MM.1S (cell line): ENCODE data around the gene CCL18.
A peak's percentile ranks its signal among the peaks of the same experiment; 100 is the strongest.
"Not testable (repeated sequence)": the region's sequence is repeated elsewhere in the genome, so short reads cannot be mapped to it uniquely, and the experiment has no call there.

ENCODE experiments used
- DNase-seq: peaks from one replicate; pipeline ENCODE4 v3.0.0-alpha.2; 2015
- H2AFZ ChIP-seq: fragments of 300-600 bp; sonication (generic); 2 replicates; pipeline ENCODE4 v1.6.0; 2016; ENCODE audit warnings: antibody characterized with exemption, low read length
- H3F3A ChIP-seq: fragments of 300-600 bp; sonication (generic); 2 replicates; pipeline ENCODE4 v1.6.1; 2016; ENCODE audit warnings: mild to moderate bottlenecking, antibody characterized with exemption, low read length, moderate library complexity, mixed read lengths; ENCODE audit not compliant: insufficient read depth
- H3K27ac ChIP-seq: fragments of 300-600 bp; sonication (generic); 2 replicates; pipeline ENCODE4 v1.5.1; 2016; ENCODE audit warnings: mild to moderate bottlenecking, low read length
- H3K27me3 ChIP-seq: fragments of 300-600 bp; sonication (generic); replicated peaks from 2 replicates; pipeline ENCODE4 v1.6.0; 2016; ENCODE audit warnings: low read length; ENCODE audit not compliant: insufficient read depth
- H3K36me3 ChIP-seq: fragments of 300-600 bp; sonication (generic); replicated peaks from 2 replicates; pipeline ENCODE4 v1.6.1; 2016; ENCODE audit warnings: mild to moderate bottlenecking, low read length, mixed read lengths; ENCODE audit not compliant: insufficient read depth
- H3K4me1 ChIP-seq: fragments of 300-600 bp; sonication (generic); 2 replicates; pipeline ENCODE4 v1.6.1; 2016; ENCODE audit warnings: low read length, mixed read lengths
- H3K4me2 ChIP-seq: fragments of 300-600 bp; sonication (generic); 2 replicates; pipeline ENCODE4 v1.6.0; 2016; ENCODE audit warnings: low read depth, low read length
- H3K4me3 ChIP-seq: fragments of 300-600 bp; sonication (generic); 2 replicates; pipeline ENCODE4 v1.5.1; 2016; ENCODE audit warnings: low read length, mixed read lengths
- H3K79me2 ChIP-seq: fragments of 300-600 bp; sonication (generic); 2 replicates; pipeline ENCODE4 v1.6.1; 2016; ENCODE audit warnings: mixed run types, low read length, mixed read lengths
- H3K9ac ChIP-seq: fragments of 300-600 bp; sonication (generic); 2 replicates; pipeline ENCODE4 v1.6.1; 2016; ENCODE audit warnings: low read length, mixed read lengths
- H3K9me2 ChIP-seq: fragments of 300-600 bp; sonication (generic); replicated peaks from 2 replicates; pipeline ENCODE4 v1.6.1; 2016; ENCODE audit warnings: mild to moderate bottlenecking, low read length, mixed read lengths; ENCODE audit not compliant: insufficient read depth
- H3K9me3 ChIP-seq: fragments of 300-600 bp; sonication (generic); replicated peaks from 2 replicates; pipeline ENCODE4 v1.6.1; 2016; ENCODE audit warnings: mild to moderate bottlenecking, low read length, mixed read lengths; ENCODE audit not compliant: insufficient read depth
- H4K20me1 ChIP-seq: fragments of 300-600 bp; sonication (generic); 2 replicates; pipeline ENCODE4 v1.6.1; 2016; ENCODE audit warnings: mild to moderate bottlenecking, low read length, moderate library complexity, mixed read lengths; ENCODE audit not compliant: insufficient read depth
- EZH2 ChIP-seq: fragments of 300-600 bp; sonication (generic); optimal IDR thresholded peaks from 2 replicates; pipeline ENCODE3; 2017; ENCODE audit warnings: low read depth, mild to moderate bottlenecking, antibody characterized with exemption, low read length, mixed read lengths
- EZH2phosphoT487 ChIP-seq: fragments of 300-600 bp; sonication (generic); IDR thresholded peaks from 2 replicates; pipeline ENCODE4 v1.6.1; 2018; ENCODE audit warnings: antibody characterized with exemption, low read length
- TF ChIP-seq, protein P1 (sequence below): fragments of 300-600 bp; sonication (generic); IDR thresholded peaks from 2 replicates; pipeline ENCODE4 v1.5.1; 2016; ENCODE audit warnings: antibody characterized with exemption, low read length, mixed read lengths

The CCL18 gene

DNA sequence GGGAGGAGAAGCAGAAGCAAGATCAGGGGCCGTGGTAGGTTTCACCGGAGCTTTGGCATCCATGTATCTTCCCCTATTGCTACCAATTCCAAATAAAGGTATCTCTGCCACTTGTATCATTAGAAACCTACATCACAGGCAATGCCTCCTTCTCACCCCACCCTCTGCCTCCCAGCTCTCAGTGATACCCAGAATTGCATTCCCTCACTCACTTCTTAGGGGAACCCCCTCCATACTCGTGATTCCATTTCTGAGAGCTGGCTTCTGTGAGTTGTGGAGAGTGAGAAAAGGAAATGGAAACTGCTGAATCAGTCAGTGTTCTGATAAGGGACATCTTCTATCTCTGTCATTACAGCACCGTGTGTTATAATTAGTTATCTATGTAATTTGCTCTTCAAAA, 28.2 kb downstream of the CCL18 start:
- peak overlapping the region; percentile 73 for H3K4me2 ChIP-seq
- H3K27ac ChIP-seq: peak overlapping the region; percentile 99
- DNase-seq: peak; percentile 94
- no peaks in the 10 kb centered on the region for H3K27me3 ChIP-seq
- peaks cover 62% of the 10 kb centered on the region for H3K4me1 ChIP-seq
- H4K20me1 ChIP-seq: no peaks in the 10 kb centered on the region
- no peaks in the 10 kb centered on the region for H3K79me2 ChIP-seq
- H3K36me3 ChIP-seq: no peaks in the 10 kb centered on the region
- H3F3A ChIP-seq: peaks cover 64% of the 10 kb centered on the region
- peak overlapping the region; percentile 79 for H3K9ac ChIP-seq
- H3K4me3 ChIP-seq: no peak overlapping the region; the same call in 1 of the 2 replicates
- no peaks in the 10 kb centered on the region for H3K9me3 ChIP-seq
- no peaks in the 10 kb centered on the region for H3K9me2 ChIP-seq
- no peak for TF ChIP-seq EZH2
- no peak for TF ChIP-seq EZH2phosphoT487
- TF ChIP-seq, protein P1, sequence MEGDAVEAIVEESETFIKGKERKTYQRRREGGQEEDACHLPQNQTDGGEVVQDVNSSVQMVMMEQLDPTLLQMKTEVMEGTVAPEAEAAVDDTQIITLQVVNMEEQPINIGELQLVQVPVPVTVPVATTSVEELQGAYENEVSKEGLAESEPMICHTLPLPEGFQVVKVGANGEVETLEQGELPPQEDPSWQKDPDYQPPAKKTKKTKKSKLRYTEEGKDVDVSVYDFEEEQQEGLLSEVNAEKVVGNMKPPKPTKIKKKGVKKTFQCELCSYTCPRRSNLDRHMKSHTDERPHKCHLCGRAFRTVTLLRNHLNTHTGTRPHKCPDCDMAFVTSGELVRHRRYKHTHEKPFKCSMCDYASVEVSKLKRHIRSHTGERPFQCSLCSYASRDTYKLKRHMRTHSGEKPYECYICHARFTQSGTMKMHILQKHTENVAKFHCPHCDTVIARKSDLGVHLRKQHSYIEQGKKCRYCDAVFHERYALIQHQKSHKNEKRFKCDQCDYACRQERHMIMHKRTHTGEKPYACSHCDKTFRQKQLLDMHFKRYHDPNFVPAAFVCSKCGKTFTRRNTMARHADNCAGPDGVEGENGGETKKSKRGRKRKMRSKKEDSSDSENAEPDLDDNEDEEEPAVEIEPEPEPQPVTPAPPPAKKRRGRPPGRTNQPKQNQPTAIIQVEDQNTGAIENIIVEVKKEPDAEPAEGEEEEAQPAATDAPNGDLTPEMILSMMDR: no peak
- H2AFZ ChIP-seq: no peak overlapping the region

DNA sequence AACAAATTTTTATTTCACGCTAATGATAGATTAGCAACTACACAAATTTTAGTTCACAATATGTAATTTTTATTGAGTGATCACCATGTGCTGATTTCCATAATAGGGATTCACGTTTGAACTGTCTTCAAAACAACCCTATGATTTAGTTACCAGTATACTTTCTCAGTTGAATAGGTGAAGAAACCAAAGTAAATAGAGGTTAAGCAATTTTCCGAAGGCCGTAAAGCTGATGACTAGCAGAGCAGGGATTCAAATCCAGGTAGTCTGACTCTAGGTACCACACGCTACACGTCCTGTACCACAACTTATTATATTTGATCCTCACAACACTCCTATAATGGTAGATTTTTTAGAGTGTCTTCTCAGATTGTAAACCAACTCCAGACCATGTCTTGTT, 28.6 kb downstream of the CCL18 start:
- H2AFZ ChIP-seq, H4K20me1 ChIP-seq, DNase-seq, H3K9me2 ChIP-seq, H3K4me3 ChIP-seq, H3K27me3 ChIP-seq, H3K79me2 ChIP-seq, H3K9me3 ChIP-seq, H3K36me3 ChIP-seq: not testable (repeated sequence)
- peak overlapping the region; percentile 44; the same call in 1 of the 2 replicates for H3K4me2 ChIP-seq
- H3K27ac ChIP-seq: peak overlapping the region; percentile 99
- peak overlapping the region; percentile 67 for H3K9ac ChIP-seq
- peaks cover 64% of the 10 kb centered on the region for H3K4me1 ChIP-seq
- H3F3A ChIP-seq: peaks cover 63% of the 10 kb centered on the region

DNA sequence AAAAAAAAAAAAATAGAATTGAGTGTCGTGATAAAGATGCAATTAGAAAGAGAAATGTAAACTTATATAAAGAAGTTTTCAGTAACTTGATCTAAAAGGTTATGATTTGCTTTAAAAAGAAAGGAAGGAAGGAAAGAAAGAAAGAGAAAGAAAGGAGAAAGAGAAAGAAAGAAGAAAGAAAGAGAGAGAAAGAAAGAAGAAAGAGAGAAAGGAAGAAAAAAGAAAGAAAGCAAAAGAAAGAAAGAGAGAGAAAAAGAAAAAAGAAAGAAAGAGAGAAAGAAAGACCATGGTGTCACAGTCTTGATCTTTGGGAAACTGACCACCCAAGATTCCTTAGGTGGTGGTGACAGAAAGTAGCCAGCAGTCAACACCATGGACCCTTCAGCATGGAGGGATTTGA, 30.2 kb downstream of the CCL18 start:
- no peaks in the 10 kb centered on the region for H3K36me3 ChIP-seq
- TF ChIP-seq, protein P1: no peak
- no peak for TF ChIP-seq EZH2
- TF ChIP-seq EZH2phosphoT487: no peak
- H3F3A ChIP-seq: peaks cover 49% of the 10 kb centered on the region
- no peaks in the 10 kb centered on the region for H3K9me2 ChIP-seq
- H2AFZ ChIP-seq: no peak overlapping the region
- no peak overlapping the region; the same call in 1 of the 2 replicates for H3K27ac ChIP-seq
- peaks cover 77% of the 10 kb centered on the region for H3K4me1 ChIP-seq
- no peak for DNase-seq
- no peak overlapping the region for H3K4me3 ChIP-seq
- no peaks in the 10 kb centered on the region for H3K27me3 ChIP-seq
- no peaks in the 10 kb centered on the region for H3K9me3 ChIP-seq
- no peaks in the 10 kb centered on the region for H4K20me1 ChIP-seq
- no peaks in the 10 kb centered on the region for H3K79me2 ChIP-seq
- no peak overlapping the region for H3K9ac ChIP-seq
- H3K4me2 ChIP-seq: no peak overlapping the region

DNA sequence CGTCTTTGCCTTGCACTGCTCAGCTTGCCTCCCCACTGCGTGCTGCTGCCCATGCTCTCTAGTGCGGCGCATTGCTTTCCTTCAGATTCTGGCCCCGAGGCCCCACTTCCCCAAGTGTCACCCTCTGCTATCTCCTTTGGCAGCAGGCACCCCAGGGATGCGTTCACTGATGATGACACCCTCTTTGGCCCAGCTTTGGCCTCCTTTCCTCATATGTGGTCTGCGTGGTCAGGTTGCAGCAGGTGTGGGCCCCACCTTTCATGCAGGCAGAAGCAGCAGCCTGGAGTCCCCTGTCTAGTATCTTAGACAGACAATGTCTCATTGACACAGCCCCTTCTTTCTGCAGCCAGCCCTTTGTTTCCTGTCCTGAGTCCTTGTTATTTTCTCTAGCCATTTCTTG, 30.7 kb downstream of the CCL18 start:
- DNase-seq: no peak
- Histone ChIP-seq H3K4me1 (peaks cover 81% of the 10 kb centered on the region), H3K9ac (no peak overlapping the region), H3F3A (peaks cover 43% of the 10 kb centered on the region), H2AFZ (no peak overlapping the region), H3K79me2 (no peaks in the 10 kb centered on the region), H3K4me2 (no peak overlapping the region), H3K27me3 (no peaks in the 10 kb centered on the region), H3K9me2 (no peaks in the 10 kb centered on the region), H3K4me3 (no peak overlapping the region), H3K36me3 (no peaks in the 10 kb centered on the region), H3K9me3 (no peaks in the 10 kb centered on the region), H4K20me1 (no peaks in the 10 kb centered on the region), H3K27ac (no peak overlapping the region; the same call in 1 of the 2 replicates)
- TF ChIP-seq EZH2: no peak
- TF ChIP-seq, protein P1: no peak
- no peak for TF ChIP-seq EZH2phosphoT487
